GM23248 (cell line): ENCODE data around the gene MYMX.

Experiments
- EZH2 ChIP-seq: fragments of 200-600 bp; sonication (generic); IDR thresholded peaks from 2 replicates; pipeline ENCODE4 v1.6.1; 2018; ENCODE audit warnings: antibody characterized with exemption, mild to moderate bottlenecking; ENCODE audit not compliant: insufficient read depth, poor library complexity, severe bottlenecking
- EZH2phosphoT487 ChIP-seq: fragments of 200-600 bp; sonication (generic); IDR thresholded peaks from 2 replicates; pipeline ENCODE4 v1.6.1; 2018; ENCODE audit warnings: antibody characterized with exemption, moderate library complexity, mild to moderate bottlenecking, low read depth; ENCODE audit not compliant: insufficient read depth

GRCh38 chr6:44251576-44252524 is 35.1 kb downstream of the MYMX start:
- TF ChIP-seq EZH2 (no peak), EZH2phosphoT487 (no peak)
